Right lobe of liver (tissue), 4 donors: ENCODE data around the gene CASP10.

Experiments used
- CTCF ChIP-seq, 4 donors: fragments of 200-600 bp in 3 of 4; fragments of 450-650 bp in 1 of 4; IDR thresholded peaks; one replicate each; pipeline versions ENCODE4 v1.5.1 to v1.8.0; 2016 to 2022; ENCODE audit warnings: antibody characterized with exemption in 4 of 4, mild to moderate bottlenecking in 2 of 4
- POLR2A ChIP-seq: fragments of 450-650 bp; IDR thresholded peaks from one replicate; pipeline ENCODE4 v1.6.1; 2017; ENCODE audit warnings: antibody characterized with exemption, mild to moderate bottlenecking
- donor health status: DM: no; HTN: no; CAD: no.
- donor health status: DM: no; HTN: no; CAD: no.
- donor health status: DM: no; HTN: yes; CAD: no.

GRCh38 chr2:201215963-201216362 lies 33.0 kb downstream of the CASP10 start:
- TF ChIP-seq CTCF (IDR thresholded peaks at IDR 0.05) (no peak), POLR2A (no peak)
